ENCODE data around the gene SPINT2.

The SPINT2 gene

DNA sequence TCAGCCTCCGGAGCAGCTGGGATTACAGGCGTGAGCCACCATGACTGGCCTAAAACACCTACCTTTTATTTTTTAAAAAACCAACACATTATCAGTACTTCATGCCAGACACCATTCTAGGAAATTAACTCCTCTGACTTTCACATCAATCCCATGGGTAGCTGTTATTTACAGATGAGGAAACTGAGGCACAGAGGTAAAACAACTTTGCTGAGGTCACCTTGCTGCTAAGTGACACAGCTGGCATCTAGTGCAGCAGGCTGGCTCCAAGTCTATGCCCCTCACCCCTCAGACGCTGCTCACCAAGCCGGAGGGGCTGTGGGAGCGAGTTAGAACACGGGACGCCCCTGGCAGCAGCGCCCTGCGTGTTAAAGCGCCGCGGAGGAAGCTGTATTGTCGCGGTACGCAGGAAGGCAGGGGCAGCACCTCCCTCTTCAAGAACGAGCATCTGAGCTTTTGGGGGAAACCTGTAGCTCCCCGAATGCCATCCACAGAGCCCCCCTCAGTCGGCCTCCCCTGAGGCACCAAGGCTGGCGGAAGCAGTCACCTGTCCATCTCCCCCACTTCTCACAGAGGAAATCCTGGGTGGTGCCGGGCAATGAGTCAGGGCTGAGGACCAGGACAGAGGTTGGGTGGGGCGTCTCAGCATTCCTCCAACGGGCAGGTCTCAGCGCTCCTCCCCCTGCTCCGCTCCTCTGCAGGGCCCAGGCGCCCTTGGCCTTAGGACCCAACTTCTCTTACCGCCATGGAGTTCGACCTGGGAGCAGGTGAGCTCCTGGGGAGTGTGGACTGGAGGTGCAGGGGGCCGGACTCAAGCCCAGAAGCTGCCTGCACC, 39.4 kb downstream of the SPINT2 start, which contains the start of gene C19orf33:
Gene C19orf33, plus strand, starts transcription at position 735 of the 835 bp plus-strand sequence. Its CDS starts 11 bp downstream, at position 746.
- no peak for DNase-seq

- DNase-seq = no peak
These were observed 40.0 kb downstream of the SPINT2 start for GRCh38 chr19:38304352-38304865.

DNA sequence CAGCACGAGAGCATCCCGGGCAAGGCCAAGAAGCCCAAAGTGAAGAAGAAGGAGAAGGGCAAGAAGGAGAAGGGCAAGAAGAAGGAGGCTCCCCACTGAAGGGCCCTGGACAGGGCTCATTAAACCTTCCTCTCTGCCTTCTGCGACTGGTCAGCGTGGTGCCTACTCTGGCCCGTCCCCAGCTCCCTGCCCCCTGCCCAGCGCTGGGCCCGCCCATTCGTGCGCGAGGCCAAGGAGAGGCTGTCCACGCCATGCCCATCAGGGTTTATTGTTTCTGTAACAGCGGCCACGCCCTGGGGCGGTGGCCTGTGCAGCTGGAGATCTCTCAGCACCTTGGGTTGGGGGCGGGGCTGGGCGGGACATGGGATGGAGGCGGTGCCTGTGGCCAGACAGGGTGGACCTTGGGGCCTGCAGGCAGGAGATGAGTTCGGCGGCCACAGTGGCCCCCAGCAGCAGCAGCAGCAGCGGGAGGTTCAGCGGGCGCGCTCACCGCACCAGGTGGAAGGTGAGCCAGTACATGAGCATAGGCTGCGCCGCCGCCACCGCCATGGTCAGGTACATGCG, 40.6 kb downstream of the SPINT2 start:
- DNase-seq = no peak

- no peak for DNase-seq
These were observed 41.9 kb downstream of the SPINT2 start for GRCh38 chr19:38306236-38306635.

DNA sequence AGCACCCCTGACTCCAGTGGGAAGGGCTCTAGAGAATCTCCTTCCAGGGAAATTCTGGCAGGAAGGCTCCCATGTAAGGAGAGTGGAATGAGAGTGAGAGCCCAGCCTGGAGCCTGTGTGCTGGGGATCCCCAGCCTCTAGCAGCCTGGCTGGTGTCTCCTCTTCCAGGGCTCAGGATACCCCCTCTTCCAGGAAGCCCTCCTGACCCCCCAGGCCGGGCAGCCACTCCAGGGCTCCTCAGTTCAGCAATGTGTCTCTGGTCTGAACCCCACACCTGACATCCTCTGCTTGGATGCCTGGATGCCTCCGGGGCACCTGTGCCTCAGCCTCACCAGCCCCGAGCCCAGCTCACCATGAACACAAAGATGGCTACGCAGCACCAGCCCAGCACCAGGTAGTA, 42.7 kb downstream of the SPINT2 start:
- no peak for DNase-seq

DNA sequence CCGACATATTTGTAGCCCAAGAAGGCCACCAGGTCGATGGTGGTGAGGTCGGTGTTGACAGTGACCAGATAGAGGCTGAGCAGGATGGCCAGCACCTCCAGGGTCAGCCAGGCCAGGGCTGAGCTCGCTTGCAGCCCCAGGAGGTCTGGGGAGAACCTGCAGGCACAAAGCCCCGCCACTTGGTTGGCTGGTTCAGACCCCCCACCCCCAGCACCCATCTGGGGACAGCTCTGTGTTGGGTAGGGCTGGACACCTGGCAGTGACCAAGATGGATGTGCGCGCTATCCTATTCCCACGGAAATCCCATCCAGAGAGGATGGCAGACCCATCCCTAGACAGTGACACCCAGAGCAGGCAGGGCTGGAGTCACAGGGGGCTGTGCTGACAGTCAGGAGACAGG, 43.2 kb downstream of the SPINT2 start:
- no peak for DNase-seq

DNA sequence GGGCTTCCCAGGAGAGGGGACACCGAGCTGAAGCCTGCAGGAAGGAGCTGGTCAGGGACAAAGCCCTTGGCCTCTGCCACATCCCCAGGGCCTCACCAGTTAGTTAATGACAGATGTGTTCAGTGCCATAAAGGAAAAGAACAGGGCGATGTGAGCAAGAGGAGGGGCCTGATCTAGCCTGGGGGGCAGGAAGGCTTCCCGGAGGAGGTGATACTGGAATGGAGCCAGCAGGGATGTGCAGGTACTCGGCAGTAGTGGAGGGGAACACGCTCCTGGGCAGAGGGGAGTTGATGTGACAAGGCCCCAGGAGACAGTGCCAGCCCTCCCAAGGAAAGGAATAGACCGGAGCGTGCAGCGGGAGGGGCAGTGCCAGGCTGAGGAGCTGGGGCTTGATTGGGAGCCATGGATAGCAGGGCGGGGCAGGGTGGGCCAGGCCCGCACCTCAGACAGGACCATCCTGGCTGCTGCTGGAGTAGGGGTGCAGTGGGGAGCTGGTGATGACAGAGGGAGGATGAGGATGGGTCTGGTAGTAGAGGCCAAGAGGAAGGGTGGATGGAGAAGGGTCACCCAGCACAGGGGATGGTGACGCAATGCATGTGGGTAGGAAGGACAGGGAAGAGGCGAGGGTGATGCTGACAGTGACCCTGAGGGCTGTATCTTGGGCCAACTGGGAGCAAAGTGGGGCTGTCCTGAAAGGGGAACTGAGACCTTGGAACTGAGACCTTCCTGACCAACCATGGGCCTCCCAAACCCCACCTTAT, 43.8 kb downstream of the SPINT2 start:
- DNase-seq = no peak

GRCh38 chr19:38308926-38309614, 44.7 kb downstream of the SPINT2 start:
- DNase-seq = no peak

- DNase-seq = no peak
These were observed 45.4 kb downstream of the SPINT2 start for GRCh38 chr19:38309615-38310278.

GRCh38 chr19:38310279-38310670, 45.9 kb downstream of the SPINT2 start:
- no peak for DNase-seq

- no peak for DNase-seq
These were observed 46.6 kb downstream of the SPINT2 start for GRCh38 chr19:38310986-38311385.

GRCh38 chr19:38315657-38316476, 51.5 kb downstream of the SPINT2 start, which contains the start of gene YIF1B:
Gene YIF1B (minus strand): TSS chr19:38315947. CDS start chr19:38315917, 30 bp downstream.
- DNase-seq = peak; percentile 96

DNA sequence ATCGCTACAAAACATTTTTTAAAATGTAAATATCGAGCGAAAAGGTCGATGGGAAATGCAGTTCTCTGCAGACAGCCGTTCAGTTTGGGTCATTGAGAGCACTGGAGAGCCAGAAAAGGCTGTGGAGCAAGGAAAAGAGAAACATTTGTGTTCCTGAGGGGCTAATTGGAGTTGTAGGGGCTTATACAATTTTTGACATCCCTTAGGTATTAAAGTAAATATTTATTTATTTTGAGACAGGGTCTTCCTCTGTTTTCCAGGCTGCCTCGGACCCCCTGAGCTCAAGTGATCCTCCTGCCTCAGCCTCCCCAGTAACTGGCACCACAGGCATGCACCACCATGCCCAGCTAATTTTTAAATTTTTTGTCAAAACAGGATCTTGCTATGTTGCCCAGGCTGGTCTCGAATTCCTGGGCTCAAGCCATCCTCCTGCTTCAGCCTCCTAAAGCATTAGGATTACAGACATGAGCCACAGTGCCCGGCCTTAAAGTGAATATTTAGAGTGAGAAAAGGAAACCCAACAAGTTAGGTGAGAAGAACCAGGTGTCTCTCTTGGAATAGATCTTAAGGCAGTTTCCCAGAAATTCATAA, 52.2 kb downstream of the SPINT2 start:
- no peak for DNase-seq

GRCh38 chr19:38317104-38317612, 52.8 kb downstream of the SPINT2 start:
- DNase-seq = no peak

- no peak for DNase-seq
These were observed 54.3 kb downstream of the SPINT2 start for GRCh38 chr19:38318660-38319059.

GRCh38 chr19:38319421-38320258, 55.3 kb downstream of the SPINT2 start, which contains the start of gene KCNK6:
Gene KCNK6 (plus strand): TSS chr19:38319845. CDS start chr19:38319951, 106 bp downstream.
- no peak for DNase-seq

GRCh38 chr19:38320969-38321339, 56.6 kb downstream of the SPINT2 start:
- DNase-seq = no peak

- no peak for DNase-seq
These were observed 57.3 kb downstream of the SPINT2 start for GRCh38 chr19:38321646-38322196.

DNA sequence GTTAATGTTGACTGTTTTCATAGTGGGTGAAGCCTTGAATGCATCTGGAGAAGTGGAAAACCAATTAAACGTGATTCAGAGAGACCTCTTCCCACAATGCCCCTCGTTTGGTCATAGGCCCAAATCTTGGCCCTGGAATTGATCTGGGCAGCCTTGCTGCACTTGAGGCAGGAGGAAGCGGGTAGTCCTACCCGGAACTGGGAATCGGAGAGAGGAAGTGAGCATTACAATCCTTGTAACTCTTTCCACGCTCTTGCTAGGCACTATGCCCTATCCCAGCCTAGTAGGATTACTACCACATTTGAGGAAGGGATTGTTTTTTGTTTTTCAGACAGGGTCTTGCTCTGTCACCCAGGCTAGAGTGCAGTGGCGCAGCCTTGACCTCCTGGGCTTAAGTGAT, 58.9 kb downstream of the SPINT2 start:
- DNase-seq = no peak

All from NCI-H524 treated with DMSO at 0.1 percent for 48 hours (cell line).